Neural progenitor cell (in vitro differentiated cells): ENCODE results near the gene C19orf81.

Experiments
- CTCF ChIP-seq: fragments of 200-600 bp; sonication (generic); IDR thresholded peaks from 2 replicates; pipeline ENCODE4 v1.5.1; 2017; ENCODE audit warnings: antibody characterized with exemption, mild to moderate bottlenecking
- EZH2 ChIP-seq: fragments of 200-600 bp; sonication (generic); IDR thresholded peaks from 2 replicates; pipeline ENCODE4 v1.6.1; 2017; ENCODE audit warnings: antibody characterized with exemption, mild to moderate bottlenecking, moderate library complexity
- EZH2phosphoT487 ChIP-seq: fragments of 200-600 bp; sonication (generic); IDR thresholded peaks from 2 replicates; pipeline ENCODE4 v1.6.1; 2017; ENCODE audit warnings: antibody characterized with exemption

- TF ChIP-seq CTCF, result no peak
- TF ChIP-seq EZH2, result no peak
- TF ChIP-seq EZH2phosphoT487, result no peak
Measured at GRCh38 chr19:50648659-50649058, 586 bp upstream of the C19orf81 start.
